Nephron progenitor cell (in vitro differentiated cells): ENCODE measurements around the gene RUFY2.

ENCODE experiments used
- DNase-seq: peaks from one replicate; pipeline ENCODE4 v3.0.0; 2021
- H3K27ac Mint-ChIP-seq: 2 replicates; pipeline ENCODE4 v1.8.0; 2021; ENCODE audit warnings: mild to moderate bottlenecking, moderate library complexity, mixed read lengths
- H3K27me3 Mint-ChIP-seq: 2 replicates; pipeline ENCODE4 v1.8.0; 2021; ENCODE audit warnings: mild to moderate bottlenecking, low read depth, mixed read lengths; ENCODE audit not compliant: poor library complexity
- H3K36me3 Mint-ChIP-seq: 2 replicates; pipeline ENCODE4 v1.8.0; 2021; ENCODE audit warnings: low read depth, mixed read lengths
- H3K4me1 Mint-ChIP-seq: 2 replicates; pipeline ENCODE4 v1.8.0; 2021; ENCODE audit warnings: mixed read lengths
- H3K4me3 Mint-ChIP-seq: 2 replicates; pipeline ENCODE4 v1.8.0; 2021; ENCODE audit warnings: mild to moderate bottlenecking, moderate library complexity, mixed read lengths
- H3K9me3 Mint-ChIP-seq: 2 replicates; pipeline ENCODE4 v1.8.0; 2021; ENCODE audit warnings: mild to moderate bottlenecking, moderate library complexity, mixed read lengths
- CTCF ChIP-seq: fragments of 200-600 bp; sonication (generic); IDR thresholded peaks from 2 replicates; pipeline ENCODE4 v1.5.0; 2021; ENCODE audit warnings: antibody characterized with exemption

RUFY2 gene

DNA sequence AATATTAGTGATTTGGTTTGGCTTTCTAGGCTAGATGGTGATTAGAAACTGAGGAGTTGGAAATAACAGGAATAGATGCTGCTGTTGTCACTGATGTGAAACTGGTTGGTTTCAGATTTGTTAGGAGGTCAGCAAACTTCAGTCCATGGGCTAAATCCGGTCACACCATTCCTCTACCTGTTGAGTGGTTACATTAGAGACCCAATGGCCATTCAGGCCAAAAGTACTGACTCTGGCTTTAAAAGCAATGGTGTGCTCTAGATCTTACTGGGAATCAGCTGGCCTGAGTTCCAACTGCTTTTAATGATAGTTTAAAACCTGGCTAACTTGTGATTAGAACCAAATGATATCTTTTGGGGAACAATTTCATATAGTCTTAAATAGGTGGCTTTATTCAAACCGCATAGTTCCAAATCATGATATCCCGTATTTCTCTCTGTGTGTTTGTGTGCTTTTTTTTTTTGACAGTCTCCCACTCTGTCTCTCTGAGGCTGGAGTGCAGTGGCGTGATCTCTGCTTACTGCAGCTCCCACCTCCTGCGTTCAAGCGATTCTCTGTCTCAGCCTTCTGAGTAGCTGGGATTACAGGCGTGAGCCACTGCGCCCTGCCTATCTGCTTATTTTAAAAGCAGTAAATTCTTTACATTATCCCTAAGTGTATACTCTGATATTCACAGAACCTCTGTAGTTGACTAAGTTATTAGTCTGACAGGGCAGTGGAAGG, 66.6 kb downstream of the RUFY2 start:
- Mint-ChIP-seq H3K27ac (peak overlapping the region; percentile 23), H3K9me3 (no peaks in the 10 kb centered on the region), H3K36me3 (peaks cover 86% of the 10 kb centered on the region), H3K27me3 (no peaks in the 10 kb centered on the region), H3K4me3 (no peak overlapping the region), H3K4me1 (peaks cover 30% of the 10 kb centered on the region)
- DNase-seq: no peak
- no peak for TF ChIP-seq CTCF

GRCh38 chr10:68336754-68337351, 70.2 kb downstream of the RUFY2 start:
- Mint-ChIP-seq H3K27ac (no peak overlapping the region), H3K27me3 (peaks cover 4% of the 10 kb centered on the region), H3K9me3 (no peaks in the 10 kb centered on the region)

GRCh38 chr10:68334672-68335467, 72.2 kb downstream of the RUFY2 start:
- peaks cover 38% of the 10 kb centered on the region for H3K36me3 Mint-ChIP-seq
- H3K9me3 Mint-ChIP-seq: no peaks in the 10 kb centered on the region
- peaks cover 4% of the 10 kb centered on the region for H3K27me3 Mint-ChIP-seq
- peak overlapping the region; percentile 69 for H3K27ac Mint-ChIP-seq
- DNase-seq: no peak
- peaks cover 61% of the 10 kb centered on the region for H3K4me1 Mint-ChIP-seq
- no peak for TF ChIP-seq CTCF
- peak overlapping the region; percentile 98 for H3K4me3 Mint-ChIP-seq

More at GRCh38 chr10:68336754-68337351, 70.2 kb downstream of the RUFY2 start:
- DNase-seq: no peak
- no peak for TF ChIP-seq CTCF
- Mint-ChIP-seq H3K36me3 (peaks cover 57% of the 10 kb centered on the region), H3K4me1 (peaks cover 43% of the 10 kb centered on the region), H3K4me3 (peak overlapping the region; percentile 98)

- Mint-ChIP-seq H3K36me3 (peaks cover 27% of the 10 kb centered on the region), H3K4me3 (peak overlapping the region; percentile 98), H3K4me1 (peaks cover 66% of the 10 kb centered on the region), H3K9me3 (no peaks in the 10 kb centered on the region), H3K27ac (peak overlapping the region; percentile 100), H3K27me3 (peaks cover 4% of the 10 kb centered on the region)
- TF ChIP-seq CTCF: no peak
- no peak for DNase-seq
Measured at GRCh38 chr10:68333440-68334431, 73.3 kb downstream of the RUFY2 start.

DNA sequence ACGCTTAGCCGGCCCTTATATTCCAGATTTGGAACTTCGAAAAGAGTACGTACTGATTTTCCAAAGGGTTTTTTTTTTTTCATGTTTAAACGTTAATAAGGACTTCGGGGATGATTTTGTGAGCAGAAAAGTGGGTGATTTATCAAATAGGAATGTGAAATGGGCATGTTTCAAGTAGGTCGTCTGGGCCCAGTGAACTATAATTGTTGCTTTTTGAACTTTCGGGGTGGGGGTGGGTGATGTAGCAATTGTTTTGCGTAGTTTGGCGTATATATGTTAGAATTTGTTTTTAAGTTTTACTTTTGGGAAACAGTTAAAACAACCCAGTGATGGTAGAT, 74.0 kb downstream of the RUFY2 start:
- peak overlapping the region; percentile 100 for H3K27ac Mint-ChIP-seq
- DNase-seq: no peak
- H3K4me1 Mint-ChIP-seq: peaks cover 68% of the 10 kb centered on the region
- peaks cover 4% of the 10 kb centered on the region for H3K27me3 Mint-ChIP-seq
- H3K4me3 Mint-ChIP-seq: peak overlapping the region; percentile 98
- peaks cover 21% of the 10 kb centered on the region for H3K36me3 Mint-ChIP-seq
- H3K9me3 Mint-ChIP-seq: no peaks in the 10 kb centered on the region
- peak; percentile 3 for TF ChIP-seq CTCF
